Transverse colon (tissue), 4 donors: ENCODE results near the gene EIF4G2.

Source experiments
- CTCF ChIP-seq, 5 experiments: fragments of 200-600 bp in 3 of 5; fragments of 450-650 bp in 2 of 5; sonication (generic) in 3 of 5; IDR thresholded peaks; 1 replicate in 2 of 5; 2 replicates in 3 of 5; pipeline ENCODE4 v1.5.1; 2016 to 2017; ENCODE audit warnings: antibody characterized with exemption in 5 of 5, inconsistent platforms in 3 of 5, mild to moderate bottlenecking in 2 of 5, moderate library complexity in 1 of 5
- POLR2A ChIP-seq: fragments of 450-650 bp; IDR thresholded peaks from one replicate; pipeline ENCODE4 v1.6.1; 2016; ENCODE audit warnings: antibody characterized with exemption, mild to moderate bottlenecking, moderate library complexity
- POLR2AphosphoS5 ChIP-seq, 3 donors: sonication (generic); formaldehyde crosslinking; IDR thresholded peaks; one replicate each; pipeline ENCODE4 v1.6.1; 2016; ENCODE audit warnings: antibody characterized with exemption in 3 of 3

- TF ChIP-seq CTCF (IDR thresholded peaks at IDR 0.05) (no peak), POLR2AphosphoS5 (IDR thresholded peaks at IDR 0.05) (no peak), POLR2A (no peak)
These were observed 36.1 kb upstream of the EIF4G2 start for GRCh38 chr11:10844796-10845195.
